Thyroid gland (tissue), 4 donors: ENCODE results near the gene TSHZ1. TPM values are rescaled to one million over a fixed set of nuclear protein-coding genes. Genes with fewer than 3 reads are reported as not detected.

Source experiments
- DNase-seq, 2 donors: peaks; one replicate each; pipeline ENCODE4 v3.0.0-alpha.2; 2019
- H3K27ac ChIP-seq, 3 donors: fragments of 200-600 bp; sonication (generic); 1 replicate in 2 of 3; 2 replicates in 1 of 3; pipeline ENCODE4 v1.5.1; 2016 to 2019; ENCODE audit warnings: mild to moderate bottlenecking in 1 of 3, moderate library complexity in 1 of 3
- H3K27me3 ChIP-seq: fragments of 200-600 bp; sonication (generic); one replicate; pipeline ENCODE4 v1.5.1; 2019
- H3K36me3 ChIP-seq, 2 donors: fragments of 200-600 bp; sonication (generic); one replicate each; pipeline ENCODE4 v1.5.1; 2016 to 2019
- H3K4me1 ChIP-seq, 2 donors: fragments of 200-600 bp; sonication (generic); one replicate each; pipeline ENCODE4 v1.5.1; 2017 to 2019
- H3K4me3 ChIP-seq, 3 donors: fragments of 200-600 bp; sonication (generic); replicated peaks in 1 of 3; 1 replicate in 2 of 3; 2 replicates in 1 of 3; pipeline ENCODE4 v1.5.1; 2016; ENCODE audit warnings: mild to moderate bottlenecking in 1 of 3
- H3K9me3 ChIP-seq: fragments of 200-600 bp; sonication (generic); one replicate; pipeline ENCODE4 v1.5.1; 2017
- POLR2A ChIP-seq, 2 donors: fragments of 450-650 bp; IDR thresholded peaks; one replicate each; pipeline ENCODE4 v1.6.1; 2017; ENCODE audit warnings: antibody characterized with exemption in 2 of 2, mild to moderate bottlenecking in 2 of 2, moderate library complexity in 1 of 2
- WGBS, 2 donors: methylation state at CpG; one replicate each; pipeline ENCODE4 v1.1.5; 2017; 5-methylcytosine and 5-hydroxymethylcytosine counted together
- intact Hi-C: fragments of 100-400 bp; cut with DNase I; formaldehyde crosslinking; loops from one replicate; pipeline ENCODE4 v1.15.1; 2023
- total RNA-seq, 4 donors: library from RNA; depleted of rRNA; stranded (reverse); fragments of >200 nt; gene quantifications; one replicate each; pipeline ENCODE4 v1.2.3, GENCODE V29; 2016
- TF ChIP-seq, protein P1 (sequence below), 6 experiments: fragments of 200-600 bp in 3 of 6; fragments of 450-650 bp in 3 of 6; sonication (generic) in 3 of 6; IDR thresholded peaks; one replicate each; pipeline ENCODE4 v1.5.1; 2016 to 2019; ENCODE audit warnings: antibody characterized with exemption in 6 of 6, mild to moderate bottlenecking in 2 of 6, inconsistent platforms in 1 of 6, moderate library complexity in 1 of 6

Gene TSHZ1
- total RNA-seq, 4 donors from 2014 or later = 17.9 to 22.2 (median 19.0) TPM

DNA sequence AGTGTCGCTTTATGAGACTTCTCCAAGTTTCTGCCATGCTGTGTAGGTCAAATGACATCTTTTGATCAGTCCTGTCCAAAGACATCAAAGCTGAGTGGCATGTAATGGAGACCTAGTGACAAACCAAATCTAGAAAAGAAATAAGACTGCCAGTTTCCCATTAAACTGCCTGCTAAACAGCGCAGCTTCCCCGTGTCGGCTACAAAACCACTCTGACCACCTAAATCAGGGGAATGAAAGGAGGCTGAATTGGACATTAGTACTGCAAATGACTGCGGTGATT lies 57.7 kb downstream of the TSHZ1 start:
- Histone ChIP-seq H3K36me3 (no peaks in the 10 kb centered on the region), H3K4me3 (no peak overlapping the region), H3K27ac (no peak overlapping the region), H3K27me3 (no peaks in the 10 kb centered on the region), H3K9me3 (no peaks in the 10 kb centered on the region), H3K4me1 (peaks cover 0 to 9% of the 10 kb centered on the region in 2 donors)
- intact Hi-C loops = no loop called here
- WGBS, 2 donors = 95 to 97% methylated on average over 5 of the region's 5 CpGs
- no peak for TF ChIP-seq POLR2A (IDR thresholded peaks at IDR 0.05)
- TF ChIP-seq, protein P1, sequence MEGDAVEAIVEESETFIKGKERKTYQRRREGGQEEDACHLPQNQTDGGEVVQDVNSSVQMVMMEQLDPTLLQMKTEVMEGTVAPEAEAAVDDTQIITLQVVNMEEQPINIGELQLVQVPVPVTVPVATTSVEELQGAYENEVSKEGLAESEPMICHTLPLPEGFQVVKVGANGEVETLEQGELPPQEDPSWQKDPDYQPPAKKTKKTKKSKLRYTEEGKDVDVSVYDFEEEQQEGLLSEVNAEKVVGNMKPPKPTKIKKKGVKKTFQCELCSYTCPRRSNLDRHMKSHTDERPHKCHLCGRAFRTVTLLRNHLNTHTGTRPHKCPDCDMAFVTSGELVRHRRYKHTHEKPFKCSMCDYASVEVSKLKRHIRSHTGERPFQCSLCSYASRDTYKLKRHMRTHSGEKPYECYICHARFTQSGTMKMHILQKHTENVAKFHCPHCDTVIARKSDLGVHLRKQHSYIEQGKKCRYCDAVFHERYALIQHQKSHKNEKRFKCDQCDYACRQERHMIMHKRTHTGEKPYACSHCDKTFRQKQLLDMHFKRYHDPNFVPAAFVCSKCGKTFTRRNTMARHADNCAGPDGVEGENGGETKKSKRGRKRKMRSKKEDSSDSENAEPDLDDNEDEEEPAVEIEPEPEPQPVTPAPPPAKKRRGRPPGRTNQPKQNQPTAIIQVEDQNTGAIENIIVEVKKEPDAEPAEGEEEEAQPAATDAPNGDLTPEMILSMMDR (IDR thresholded peaks at IDR 0.05) = no peak
- no peak for DNase-seq

DNA sequence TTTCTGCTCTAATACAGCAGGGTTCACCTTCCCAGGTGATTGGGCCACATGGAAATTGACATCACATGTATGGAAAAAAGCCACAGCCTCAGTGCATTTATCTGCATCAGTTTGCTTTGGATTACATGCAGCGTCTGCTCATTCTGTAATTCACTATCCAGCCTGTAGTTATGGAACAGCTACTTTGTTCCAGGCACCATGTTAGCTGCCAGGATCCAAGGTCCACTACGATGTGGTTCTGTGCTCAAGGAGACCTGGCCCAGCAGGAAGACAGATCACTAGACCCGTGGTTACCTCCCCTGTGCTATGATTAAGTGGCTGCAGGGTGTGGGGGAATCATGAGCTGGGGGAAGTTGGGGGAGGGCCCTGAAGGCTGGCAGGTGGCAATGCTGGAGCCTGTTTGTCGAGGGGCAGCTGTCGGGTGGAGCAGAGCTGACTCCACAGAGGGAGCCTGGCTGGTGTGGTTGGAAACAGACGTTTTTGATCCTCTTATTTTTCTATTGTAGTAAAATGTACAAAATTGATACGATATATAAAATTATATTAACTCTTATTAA lies 58.6 kb downstream of the TSHZ1 start:
- TF ChIP-seq, protein P1 (IDR thresholded peaks at IDR 0.05) = no peak
- no peak for TF ChIP-seq POLR2A (IDR thresholded peaks at IDR 0.05)
- no peak for DNase-seq
- H3K27ac ChIP-seq = no peak overlapping the region
- WGBS, 2 donors = 83% methylated on average over 7 of the region's 7 CpGs
- no peak overlapping the region for H3K4me3 ChIP-seq
- H3K36me3 ChIP-seq = no peaks in the 10 kb centered on the region
- no peaks in the 10 kb centered on the region for H3K27me3 ChIP-seq
- H3K9me3 ChIP-seq = no peaks in the 10 kb centered on the region
- H3K4me1 ChIP-seq = peaks cover 0 to 9% of the 10 kb centered on the region in 2 donors
- intact Hi-C loops = no loop called here

DNA sequence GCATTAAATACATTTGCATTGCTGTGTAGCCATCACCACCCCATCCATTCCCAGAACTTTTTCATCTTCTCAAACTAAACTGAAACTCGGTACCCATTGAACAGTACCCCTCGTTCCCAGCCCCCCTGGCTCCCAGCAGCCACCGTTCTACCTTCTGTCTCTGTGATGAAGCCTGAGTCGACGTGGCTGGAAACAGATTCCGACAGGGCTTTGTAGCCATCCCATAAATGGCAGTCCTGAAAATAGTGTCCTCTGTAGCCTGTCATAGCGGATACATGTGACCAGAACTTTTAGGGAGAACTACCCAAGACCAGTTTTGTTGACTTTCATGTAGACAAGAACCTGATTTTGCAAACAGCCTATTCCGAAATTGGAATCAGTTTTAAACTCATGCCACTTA lies 59.1 kb downstream of the TSHZ1 start:
- Histone ChIP-seq H3K27ac (no peak overlapping the region), H3K27me3 (no peaks in the 10 kb centered on the region), H3K9me3 (no peaks in the 10 kb centered on the region), H3K4me1 (peaks cover 0 to 7% of the 10 kb centered on the region in 2 donors), H3K36me3 (no peaks in the 10 kb centered on the region), H3K4me3 (no peak overlapping the region)
- TF ChIP-seq, protein P1 (IDR thresholded peaks at IDR 0.05) = no peak
- no peak for TF ChIP-seq POLR2A (IDR thresholded peaks at IDR 0.05)
- intact Hi-C loops = no loop called here
- 94 to 97% methylated on average over 8 of the region's 8 CpGs for WGBS, 2 donors
- DNase-seq = no peak

DNA sequence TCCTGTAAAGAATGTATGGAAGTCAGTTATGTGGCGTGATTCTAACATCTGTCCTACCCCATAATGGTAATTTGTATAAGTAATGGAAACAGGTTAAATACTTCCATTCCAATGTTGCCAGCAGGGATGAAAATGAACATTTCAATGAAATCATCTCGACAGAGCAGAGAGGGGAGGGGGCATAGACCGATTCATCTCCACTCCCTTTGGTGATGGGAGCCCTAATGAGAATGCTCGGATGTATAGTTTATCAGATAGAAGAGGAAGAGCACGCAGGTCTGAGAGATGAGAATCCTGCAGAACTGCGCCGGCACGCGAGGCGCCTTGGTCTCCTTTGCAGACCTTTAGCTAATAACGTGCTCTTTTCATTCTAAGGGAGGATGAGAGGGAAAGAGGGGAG lies 61.4 kb downstream of the TSHZ1 start:
- Histone ChIP-seq H3K9me3 (no peaks in the 10 kb centered on the region), H3K27me3 (no peaks in the 10 kb centered on the region), H3K27ac (no peak overlapping the region), H3K36me3 (no peaks in the 10 kb centered on the region), H3K4me1 (no peaks in the 10 kb centered on the region), H3K4me3 (no peak overlapping the region)
- WGBS, 2 donors = 92 to 97% methylated on average over 11 of the region's 11 CpGs
- TF ChIP-seq, protein P1 (IDR thresholded peaks at IDR 0.05) = no peak
- TF ChIP-seq POLR2A (IDR thresholded peaks at IDR 0.05) = no peak
- no peak for DNase-seq
- intact Hi-C loops = no loop called here

DNA sequence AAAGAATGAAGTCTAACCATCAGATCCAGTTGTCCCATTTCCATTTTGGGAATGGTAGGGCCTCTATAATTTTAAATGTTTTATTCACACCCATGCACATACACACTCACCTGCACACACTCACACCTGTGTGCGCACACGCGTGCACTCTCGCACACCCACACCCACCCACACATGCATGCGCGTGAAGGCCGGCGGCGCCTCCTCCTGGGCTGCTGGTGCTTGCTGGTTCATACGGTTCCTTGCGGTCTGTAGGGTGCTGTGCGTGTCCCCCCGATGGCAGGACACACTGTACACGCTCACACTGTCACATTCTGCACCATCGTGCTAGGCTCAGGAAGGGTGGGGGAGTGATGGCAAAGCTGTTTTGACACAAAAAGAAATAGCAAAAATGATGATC lies 63.2 kb downstream of the TSHZ1 start:
- Histone ChIP-seq H3K4me3 (no peak overlapping the region), H3K36me3 (no peaks in the 10 kb centered on the region), H3K27ac (no peak overlapping the region), H3K9me3 (no peaks in the 10 kb centered on the region), H3K27me3 (no peaks in the 10 kb centered on the region), H3K4me1 (peaks cover 0 to 5% of the 10 kb centered on the region in 2 donors)
- no peak for DNase-seq
- 98 to 99% methylated on average over 15 of the region's 15 CpGs for WGBS, 2 donors
- intact Hi-C loops = no loop called here
- TF ChIP-seq POLR2A (IDR thresholded peaks at IDR 0.05) = no peak
- TF ChIP-seq, protein P1 (IDR thresholded peaks at IDR 0.05) = no peak
